Aorta (tissue), 5 donors: ENCODE data around the gene LENEP. TPM values are rescaled to one million over a fixed set of nuclear protein-coding genes. Genes with fewer than 3 reads are reported as not detected.
"Not testable (repeated sequence)": the region's sequence is repeated elsewhere in the genome, so short reads cannot be mapped to it uniquely, and the experiment has no call there.

Experiments
- ATAC-seq: fragments of 200-7000 bp; cut with Tn5 transposase; one replicate; pipeline ENCODE4 v1.9.1; 2022; ENCODE audit warnings: moderate library complexity; ENCODE audit not compliant: low FRiP score
- DNase-seq, 2 donors: peaks; one replicate each; pipeline ENCODE4 v3.0.0-alpha.2; 2020
- H3K27ac ChIP-seq, 2 donors: one replicate each; pipeline ENCODE4 v1.5.1; 2013; ENCODE audit warnings: low read length in 2 of 2, mild to moderate bottlenecking in 2 of 2, moderate library complexity in 2 of 2, control low read depth in 1 of 2, inconsistent platforms in 1 of 2, low read depth in 1 of 2
- H3K27me3 ChIP-seq, 2 donors: one replicate each; pipeline ENCODE4 v1.6.1; 2013; ENCODE audit warnings: control low read depth in 1 of 2, low read length in 1 of 2, mild to moderate bottlenecking in 1 of 2, moderate library complexity in 1 of 2; ENCODE audit not compliant: insufficient read depth in 2 of 2, control insufficient read depth in 1 of 2
- H3K36me3 ChIP-seq, 2 donors: one replicate each; pipeline ENCODE4 v1.6.1; 2013; ENCODE audit warnings: control low read depth in 1 of 2, low read length in 1 of 2, mild to moderate bottlenecking in 1 of 2; ENCODE audit not compliant: insufficient read depth in 2 of 2, control insufficient read depth in 1 of 2
- H3K4me1 ChIP-seq, 2 donors: one replicate each; pipeline ENCODE4 v1.6.1; 2013; ENCODE audit warnings: low read length in 2 of 2, control low read depth in 1 of 2, mild to moderate bottlenecking in 1 of 2, moderate library complexity in 1 of 2; ENCODE audit not compliant: insufficient read depth in 2 of 2, control insufficient read depth in 1 of 2
- H3K4me3 ChIP-seq, 2 donors: one replicate each; pipeline ENCODE4 v1.5.1; 2013; ENCODE audit warnings: low read length in 2 of 2, control low read depth in 1 of 2, mild to moderate bottlenecking in 1 of 2
- H3K9me3 ChIP-seq: one replicate; pipeline ENCODE4 v1.6.1; 2013; ENCODE audit warnings: mild to moderate bottlenecking, low read length; ENCODE audit not compliant: control insufficient read depth
- WGBS, 2 donors: extraction: QIAGEN DNeasy Blood & Tissue Kit; methylation state at CpG; one replicate each; pipeline ENCODE4 v1.1.7; 2013; 5-methylcytosine and 5-hydroxymethylcytosine counted together
- intact Hi-C, 2 donors: fragments of 100-400 bp; cut with DNase I; formaldehyde crosslinking; loops; one replicate each; pipeline versions ENCODE4 v1.14.2 to v1.15.0; 2022
- polyA plus RNA-seq, 2 donors: library from polyadenylated mRNA; stranded (reverse); fragments of 200-250 nt; gene quantifications; one replicate each; pipeline ENCODE4 v1.2.3, GENCODE V29; 2013
- total RNA-seq, 2 donors: library from RNA; stranded (reverse); fragmentation: NEBNext Ultra II Directional; extraction: Animal tissue kit (Norgen Biotek cat#: 25700); gene quantifications; one replicate each; pipeline ENCODE4 v1.2.1, GENCODE V29; 2021
- donor health status: healthy with polysubstance abuse.
- donor health status: Bipolar disorder and iron deficiency.
- donor health status: DM: no; HTN: no; CAD: no.
- donor health status: DM: no; HTN: no; CAD: no.
- donor health status: DM: yes; HTN: yes; CAD: no.

The LENEP gene
- total and polyA plus RNA-seq, 4 donors, result not detected

DNA sequence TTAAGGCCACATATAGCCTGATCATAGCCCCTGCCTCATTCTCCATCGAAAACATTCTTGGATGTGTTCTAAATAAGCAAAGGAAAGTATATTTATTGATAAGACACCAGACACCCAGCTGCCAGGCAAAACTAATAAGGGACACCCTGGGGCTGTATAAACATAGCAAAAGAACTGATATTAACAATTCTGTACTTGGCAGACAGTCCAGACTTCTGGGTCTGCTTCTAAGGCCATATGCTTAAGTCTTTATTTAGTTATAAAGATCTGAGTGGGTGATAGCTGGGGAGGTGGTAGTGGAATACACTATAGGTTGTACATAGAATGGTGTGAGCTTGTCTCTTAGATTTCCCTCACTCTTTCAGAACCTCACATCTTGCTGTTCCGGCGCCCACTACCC, 15.0 kb upstream of the LENEP start:
- 92 to 93% methylated on average over 3 of the region's 3 CpGs for WGBS, 2 donors
- no peaks in the 10 kb centered on the region for H3K9me3 ChIP-seq

DNA sequence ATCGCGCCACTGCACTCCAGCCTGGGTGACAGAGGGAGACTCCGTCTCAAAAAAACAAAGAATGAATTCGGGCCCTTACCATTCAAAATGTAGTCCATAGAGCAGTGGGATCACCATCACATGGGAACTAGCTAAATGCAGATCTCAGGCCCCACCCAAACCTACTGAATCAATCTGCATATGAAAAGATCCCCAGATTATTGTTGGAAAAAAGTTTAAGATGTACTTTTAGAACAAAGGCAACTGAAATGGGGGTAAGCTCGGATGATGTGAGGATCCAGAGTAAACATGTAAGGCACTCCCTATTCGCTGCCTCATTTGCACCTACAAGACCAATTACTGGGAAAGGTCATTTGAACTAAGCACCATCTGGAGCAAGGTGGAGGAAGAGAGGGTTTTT, 11.0 kb upstream of the LENEP start:
- Histone ChIP-seq H3K36me3 (no peaks in the 10 kb centered on the region), H3K27me3 (no peaks in the 10 kb centered on the region), H3K9me3 (no peaks in the 10 kb centered on the region), H3K4me3 (no peak overlapping the region), H3K27ac (no peak overlapping the region), H3K4me1 (peaks cover 0 to 2% of the 10 kb centered on the region in 2 donors)
- DNase-seq (no peak), ATAC-seq (no peak)
- intact Hi-C loops, result no loop called here
- 61 to 65% methylated on average over 6 of the region's 6 CpGs for WGBS, 2 donors

More for the DNA sequence above, 15.0 kb upstream of the LENEP start:
- no peak for ATAC-seq
- H3K4me3 ChIP-seq, result no peak overlapping the region
- DNase-seq, result no peak
- H3K4me1 ChIP-seq, result peaks cover 0 to 2% of the 10 kb centered on the region in 2 donors
- no peaks in the 10 kb centered on the region for H3K27me3 ChIP-seq
- intact Hi-C loops, result loop anchor here in 1 of 2 donors (10.0 kb wide), 1 partner anchor 1184 kb away; no protein-coding TSS in a partner anchor
- H3K27ac ChIP-seq, result no peak overlapping the region
- H3K36me3 ChIP-seq, result no peaks in the 10 kb centered on the region

DNA sequence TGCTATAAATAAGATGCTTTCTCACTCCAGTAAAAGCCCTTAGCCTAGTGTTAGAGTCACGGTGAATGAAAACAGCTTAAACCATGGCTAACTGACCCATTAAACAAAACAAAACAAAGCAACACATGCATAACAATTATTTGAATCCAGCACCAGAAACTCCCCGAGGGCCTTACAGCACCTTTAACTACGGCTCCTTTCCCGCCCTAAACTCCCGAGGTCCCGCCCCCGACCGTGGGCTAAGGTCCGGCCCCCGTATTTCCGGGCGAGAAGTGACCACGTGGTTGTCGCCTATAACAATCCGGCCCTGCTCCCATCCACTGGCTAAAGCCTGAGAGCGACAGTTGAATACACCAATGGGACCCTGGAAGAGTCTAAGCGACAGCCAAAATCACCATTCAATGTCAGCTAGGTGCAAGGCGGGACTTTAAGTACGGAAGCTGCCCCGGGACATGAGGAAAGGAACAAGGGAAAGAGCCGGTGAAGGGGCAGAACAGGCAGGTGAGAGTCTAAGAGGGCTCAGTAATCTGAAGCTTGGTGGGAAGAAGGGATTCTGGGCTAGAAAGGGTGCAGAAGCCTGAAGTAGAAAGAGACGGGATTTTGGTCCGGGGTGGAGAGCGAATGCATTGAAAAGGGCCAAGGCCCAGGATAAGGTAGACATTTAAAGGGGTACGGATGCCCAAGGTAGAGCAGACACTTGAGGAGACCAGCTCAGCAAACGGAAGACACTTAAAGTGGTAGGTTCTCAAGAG, 10.3 kb upstream of the LENEP start, which contains the start of gene FLAD1:
Gene FLAD1, plus strand, starts transcription at position 448 of the 752 bp plus-strand sequence. CDS start 351 bp downstream, outside the sequence.
- no peaks in the 10 kb centered on the region for H3K9me3 ChIP-seq
- H3K27me3 ChIP-seq, result no peaks in the 10 kb centered on the region
- WGBS, 2 donors, result 0 to 1% methylated on average over 26 of the region's 26 CpGs
- peak within 1 kb of the TSS; percentile 77 to 90 for H3K4me3 ChIP-seq
- DNase-seq, result peak; percentile 96 to 97
- H3K4me1 ChIP-seq, result peaks cover 0 to 2% of the 10 kb centered on the region in 2 donors
- H3K36me3 ChIP-seq, result no peaks in the 10 kb centered on the region
- H3K27ac ChIP-seq, result no peak within 1 kb of the TSS
- peak; percentile 99 for ATAC-seq
- intact Hi-C loops, result no loop called here

DNA sequence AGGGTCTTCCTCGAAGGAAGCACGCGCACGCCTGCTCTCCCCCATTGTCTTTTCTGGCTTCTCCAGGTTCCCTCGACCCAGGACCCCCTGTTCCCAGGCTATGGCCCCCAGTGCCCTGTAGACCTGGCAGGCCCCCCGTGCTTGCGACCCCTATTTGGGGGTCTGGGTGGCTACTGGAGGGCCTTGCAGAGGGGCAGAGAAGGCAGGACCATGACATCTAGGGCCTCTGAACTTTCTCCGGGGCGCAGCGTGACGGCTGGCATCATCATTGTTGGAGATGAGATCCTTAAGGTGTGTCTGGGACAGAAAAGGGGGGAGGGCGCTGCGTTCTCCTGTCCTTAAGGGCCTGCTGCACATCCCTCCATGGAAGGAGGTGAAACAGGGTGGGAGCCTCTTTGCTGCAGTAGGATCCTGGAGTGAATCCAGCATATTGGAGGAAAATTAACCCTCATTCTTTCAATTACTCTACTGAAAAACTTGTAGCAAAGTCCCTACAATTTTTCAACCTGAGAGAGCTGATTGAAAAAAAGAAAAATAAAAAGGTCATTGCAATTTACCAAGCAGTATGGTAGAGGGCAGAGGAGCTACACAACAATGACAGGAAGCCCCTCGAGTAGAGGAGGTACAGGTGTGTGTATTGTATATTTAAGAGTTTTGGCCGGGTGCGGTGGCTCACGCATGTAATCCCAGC, 9.5 kb upstream of the LENEP start:
- intact Hi-C loops, result no loop called here
- no peak for DNase-seq
- WGBS, 2 donors, result 18 to 19% methylated on average over 17 of the region's 17 CpGs

DNA sequence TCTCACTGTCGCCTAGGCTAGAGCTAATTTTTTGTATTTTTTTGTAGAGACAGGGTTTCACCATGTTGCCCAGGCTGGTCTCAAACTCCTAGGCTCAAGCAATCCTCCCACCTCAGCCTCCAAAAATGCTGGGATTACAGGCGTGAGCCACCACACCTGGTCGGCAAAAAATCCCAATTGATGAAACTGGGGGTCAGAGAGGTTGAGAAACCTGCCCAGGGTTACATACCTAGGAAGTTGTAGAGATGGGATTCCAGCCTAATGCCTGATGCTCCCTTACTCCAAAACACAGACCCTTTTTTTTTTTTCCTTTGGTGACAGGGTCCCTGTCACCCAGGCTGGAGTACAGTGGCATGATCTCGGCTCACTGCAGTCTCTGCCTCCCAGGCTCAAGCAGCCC, 6.7 kb upstream of the LENEP start:
- H3K4me1 ChIP-seq, H3K9me3 ChIP-seq, DNase-seq, H3K4me3 ChIP-seq, H3K27me3 ChIP-seq, intact Hi-C loops, H3K27ac ChIP-seq, H3K36me3 ChIP-seq, ATAC-seq: not testable (repeated sequence)
- 89% methylated on average over 4 of the region's 4 CpGs for WGBS, 2 donors

More for the DNA sequence above, 9.5 kb upstream of the LENEP start:
- Histone ChIP-seq H3K27ac (no peak overlapping the region), H3K4me1 (peaks cover 0 to 2% of the 10 kb centered on the region in 2 donors), H3K36me3 (no peaks in the 10 kb centered on the region), H3K9me3 (no peaks in the 10 kb centered on the region), H3K27me3 (no peaks in the 10 kb centered on the region), H3K4me3 (peak overlapping the region; percentile 77 to 90)
- ATAC-seq, result no peak

DNA sequence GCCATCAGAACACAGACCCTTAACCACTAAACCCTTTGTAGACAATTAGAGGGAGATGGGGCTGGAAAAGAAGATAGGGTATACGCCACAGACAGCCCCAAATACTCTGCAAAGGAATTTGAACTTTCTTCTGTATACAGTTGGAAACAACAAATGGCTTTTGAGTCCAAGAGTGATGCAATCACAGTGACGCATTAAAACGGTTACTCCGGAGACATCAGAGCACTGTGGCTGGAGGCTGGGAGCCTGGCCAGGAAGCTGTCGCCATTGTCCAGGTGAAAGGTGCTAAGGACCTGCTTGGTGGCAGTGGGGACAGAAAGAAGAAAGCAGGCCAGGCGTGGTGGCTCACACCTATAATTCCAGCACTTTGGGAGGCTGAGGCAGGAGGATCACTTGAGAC, 6.1 kb upstream of the LENEP start:
- Histone ChIP-seq H3K36me3 (peaks cover 2 to 4% of the 10 kb centered on the region in 2 donors), H3K27me3 (no peaks in the 10 kb centered on the region), H3K4me3 (no peak overlapping the region), H3K4me1 (peaks cover 0 to 2% of the 10 kb centered on the region in 2 donors), H3K27ac (no peak overlapping the region), H3K9me3 (no peaks in the 10 kb centered on the region)
- 84 to 86% methylated on average over 6 of the region's 6 CpGs for WGBS, 2 donors
- intact Hi-C loops, result no loop called here
- ATAC-seq (no peak), DNase-seq (no peak)

DNA sequence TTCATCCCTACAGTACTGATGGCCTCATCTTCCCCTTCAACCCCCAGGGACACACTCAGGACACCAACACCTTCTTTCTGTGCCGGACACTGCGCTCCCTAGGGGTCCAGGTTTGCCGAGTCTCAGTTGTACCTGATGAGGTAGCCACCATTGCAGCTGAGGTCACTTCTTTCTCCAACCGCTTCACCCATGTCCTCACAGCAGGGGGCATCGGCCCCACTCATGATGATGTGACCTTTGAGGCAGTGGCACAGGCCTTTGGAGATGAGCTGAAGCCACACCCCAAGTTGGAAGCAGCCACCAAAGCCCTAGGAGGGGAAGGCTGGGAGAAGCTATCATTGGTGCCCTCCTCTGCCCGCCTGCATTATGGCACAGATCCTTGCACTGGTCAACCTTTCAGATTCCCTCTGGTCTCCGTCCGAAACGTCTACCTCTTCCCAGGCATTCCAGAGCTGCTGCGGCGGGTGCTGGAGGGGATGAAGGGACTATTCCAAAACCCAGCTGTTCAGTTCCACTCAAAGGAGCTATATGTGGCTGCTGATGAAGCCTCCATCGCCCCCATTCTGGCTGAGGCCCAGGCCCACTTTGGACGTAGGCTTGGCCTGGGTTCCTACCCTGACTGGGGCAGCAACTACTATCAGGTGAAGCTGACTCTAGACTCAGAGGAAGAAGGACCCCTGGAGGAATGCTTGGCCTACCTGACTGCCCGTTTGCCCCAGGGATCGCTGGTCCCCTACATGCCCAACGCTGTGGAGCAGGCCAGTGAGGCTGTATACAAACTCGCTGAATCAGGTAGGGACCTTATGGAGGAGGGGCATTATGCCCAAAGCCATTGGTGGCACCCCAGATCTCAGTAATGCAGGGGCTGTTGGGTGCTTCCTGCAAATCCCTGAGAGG, 5.1 kb upstream of the LENEP start:
- ATAC-seq (no peak), DNase-seq (peak in 1 of 2 donors; percentile 39)
- Histone ChIP-seq H3K36me3 (peaks cover 2 to 4% of the 10 kb centered on the region in 2 donors), H3K4me1 (no peaks in the 10 kb centered on the region), H3K27me3 (no peaks in the 10 kb centered on the region), H3K4me3 (no peak overlapping the region), H3K9me3 (no peaks in the 10 kb centered on the region), H3K27ac (no peak overlapping the region)
- intact Hi-C loops, result no loop called here
- 82 to 85% methylated on average over 17 of the region's 17 CpGs for WGBS, 2 donors

DNA sequence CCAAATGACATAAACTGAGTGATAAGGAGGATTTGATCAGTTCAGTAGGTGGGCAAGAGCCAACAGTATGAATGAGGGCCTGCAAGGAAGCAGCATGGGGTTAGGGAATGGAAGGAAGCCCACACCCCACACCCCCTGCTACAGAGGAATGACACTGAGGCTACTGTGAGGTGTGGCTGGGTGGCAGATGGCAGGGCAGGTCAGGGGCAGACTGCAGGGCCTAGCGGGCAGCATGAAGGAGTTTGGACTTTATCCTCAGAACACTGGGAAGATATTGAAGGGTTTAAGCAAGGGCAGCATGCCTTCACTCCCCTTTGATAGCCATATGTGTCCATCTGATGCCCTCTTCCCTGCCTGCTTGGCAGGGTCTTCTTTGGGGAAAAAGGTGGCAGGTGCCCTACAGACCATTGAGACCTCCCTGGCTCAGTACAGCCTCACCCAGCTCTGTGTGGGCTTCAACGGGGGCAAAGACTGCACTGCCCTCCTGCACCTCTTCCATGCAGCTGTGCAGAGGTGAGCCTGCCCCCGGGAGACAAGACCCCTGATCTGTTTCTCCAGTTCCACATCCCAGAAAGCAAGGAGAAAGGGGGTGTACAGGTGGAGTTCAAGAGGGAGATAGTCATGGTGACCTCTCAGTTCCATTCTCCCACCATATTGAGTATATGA, 4.1 kb upstream of the LENEP start:
- ATAC-seq, result no peak
- Histone ChIP-seq H3K4me1 (no peaks in the 10 kb centered on the region), H3K36me3 (peaks cover 2 to 4% of the 10 kb centered on the region in 2 donors), H3K4me3 (no peak overlapping the region), H3K9me3 (no peaks in the 10 kb centered on the region), H3K27me3 (no peaks in the 10 kb centered on the region), H3K27ac (no peak overlapping the region)
- intact Hi-C loops, result no loop called here
- WGBS, 2 donors, result 84 to 85% methylated on average over 3 of the region's 3 CpGs
- DNase-seq, result no peak
